WTC11 (cell line): ENCODE data around the gene PRX.

Source experiments
- AFF4 ChIP-seq: sonication (generic); formaldehyde crosslinking; IDR thresholded peaks from 2 replicates; pipeline ENCODE4 v1.8.1; 2023; ENCODE audit warnings: mild to moderate bottlenecking, missing genetic modification reagents, borderline replicate concordance
- CTCF ChIP-seq: fragments of 200-600 bp; IDR thresholded peaks from 2 replicates; pipeline ENCODE4 v1.8.0; 2022; ENCODE audit warnings: antibody characterized with exemption
- ESRRA ChIP-seq: sonication (generic); formaldehyde crosslinking; IDR thresholded peaks from 2 replicates; pipeline ENCODE4 v1.8.1; 2022; ENCODE audit warnings: mild to moderate bottlenecking, missing genetic modification reagents, borderline replicate concordance
- ETV6 ChIP-seq: sonication (generic); formaldehyde crosslinking; IDR thresholded peaks from 2 replicates; pipeline ENCODE4 v1.8.1; 2022; ENCODE audit warnings: mild to moderate bottlenecking, missing genetic modification reagents
- IRF2 ChIP-seq: sonication (generic); formaldehyde crosslinking; IDR thresholded peaks from 2 replicates; pipeline ENCODE4 v1.8.0; 2022; ENCODE audit warnings: low read depth, missing genetic modification reagents, borderline replicate concordance
- JUN ChIP-seq: sonication (generic); formaldehyde crosslinking; IDR thresholded peaks from 2 replicates; pipeline ENCODE4 v1.8.0; 2023; ENCODE audit warnings: mild to moderate bottlenecking, missing genetic modification reagents
- MAX ChIP-seq: sonication (generic); formaldehyde crosslinking; IDR thresholded peaks from 2 replicates; pipeline ENCODE4 v1.8.0; 2022; ENCODE audit warnings: mild to moderate bottlenecking, missing genetic modification reagents
- MXD4 ChIP-seq: fragments of 250-450 bp; sonication (Bioruptor Pico); IDR thresholded peaks from 2 replicates; pipeline ENCODE4 v1.8.0; 2021; ENCODE audit warnings: mild to moderate bottlenecking, moderate library complexity, borderline replicate concordance
- NR2C2 ChIP-seq: sonication (generic); formaldehyde crosslinking; IDR thresholded peaks from 2 replicates; pipeline ENCODE4 v1.8.0; 2022; ENCODE audit warnings: mild to moderate bottlenecking, missing genetic modification reagents
- USF1 ChIP-seq: sonication (generic); formaldehyde crosslinking; IDR thresholded peaks from 2 replicates; pipeline ENCODE4 v1.8.0; 2022; ENCODE audit warnings: mild to moderate bottlenecking, missing genetic modification reagents
- ZNF138 ChIP-seq: sonication (generic); formaldehyde crosslinking; conservative IDR thresholded peaks from 2 replicates; pipeline ENCODE4 v1.8.1; 2022; ENCODE audit warnings: mild to moderate bottlenecking, moderate library complexity, missing genetic modification reagents
- ZNF263 ChIP-seq: sonication (generic); formaldehyde crosslinking; IDR thresholded peaks from 2 replicates; pipeline ENCODE4 v1.8.1; 2022; ENCODE audit warnings: low read depth, mild to moderate bottlenecking, moderate library complexity, missing genetic modification reagents

- TF ChIP-seq CTCF (no peak), JUN (CRISPR knock-in tag) (no peak), MAX (no peak), IRF2 (CRISPR knock-in tag) (no peak), MXD4 (CRISPR knock-in tag) (no peak), ZNF263 (no peak), ZNF138 (CRISPR knock-in tag) (no peak), ESRRA (no peak), AFF4 (CRISPR knock-in tag) (no peak), USF1 (CRISPR knock-in tag) (no peak), NR2C2 (CRISPR knock-in tag) (no peak), ETV6 (CRISPR knock-in tag) (no peak)
Measured at GRCh38 chr19:40370997-40371801, 42.0 kb downstream of the PRX start.
